Brain microvascular endothelial cell (primary cell): ENCODE results near the gene ZFP37.
"Not testable (repeated sequence)": the region's sequence is repeated elsewhere in the genome, so short reads cannot be mapped to it uniquely, and the experiment has no call there.

Experiments
- DNase-seq: peaks from one replicate; pipeline ENCODE4 v3.0.0-alpha.2; 2020
- H3K27ac ChIP-seq: fragments of 250-450 bp; sonication (Bioruptor Pico); 2 replicates; pipeline ENCODE4 v1.5.1; 2020; ENCODE audit warnings: mild to moderate bottlenecking, moderate library complexity
- H3K27me3 ChIP-seq: fragments of 250-450 bp; sonication (Bioruptor Pico); replicated peaks from 2 replicates; pipeline ENCODE4 v1.5.1; 2020; ENCODE audit warnings: mild to moderate bottlenecking
- H3K36me3 ChIP-seq: fragments of 250-450 bp; sonication (Bioruptor Pico); replicated peaks from 2 replicates; pipeline ENCODE4 v1.5.1; 2020; ENCODE audit warnings: mild to moderate bottlenecking
- H3K4me3 ChIP-seq: 2 replicates; pipeline ENCODE4 v1.5.1; 2011; ENCODE audit warnings: low read depth, mild to moderate bottlenecking, control low read depth, low read length, moderate library complexity
- CTCF ChIP-seq: IDR thresholded peaks from 2 replicates; pipeline ENCODE4 v1.5.1; 2011; ENCODE audit warnings: low read depth, mild to moderate bottlenecking, moderate library complexity, low read length, control low read depth, inconsistent platforms; ENCODE audit errors: missing control alignments
- in situ Hi-C: cut with HindIII; loops from 2 replicates; pipeline ENCODE4 v1.10.0; 2017; ENCODE audit warnings: low sequenced_read_pairs, low pct_ligation_motif_present

ZFP37 gene

GRCh38 chr9:113056191-113057106, at the start of gene ZFP37:
Gene ZFP37 (minus strand): TSS chr9:113056724. CDS start chr9:113056688, 36 bp downstream.
- Histone ChIP-seq H3K27me3 (no peaks in the 10 kb centered on the region), H3K4me3 (peak within 1 kb of the TSS; percentile 95), H3K36me3 (no peaks in the 10 kb centered on the region), H3K27ac (peak within 1 kb of the TSS; percentile 30)
- in situ Hi-C loops, result no loop called here
- DNase-seq, result peak; percentile 89
- peak; percentile 0 for TF ChIP-seq CTCF

GRCh38 chr9:113105345-113105744, 48.8 kb upstream of the ZFP37 start:
- H3K27me3 ChIP-seq, H3K27ac ChIP-seq, DNase-seq, H3K4me3 ChIP-seq, H3K36me3 ChIP-seq, in situ Hi-C loops: not testable (repeated sequence)

GRCh38 chr9:113095561-113095960, 39.0 kb upstream of the ZFP37 start:
- no peak for TF ChIP-seq CTCF
- in situ Hi-C loops, result no loop called here
- H3K27me3 ChIP-seq, result no peaks in the 10 kb centered on the region

GRCh38 chr9:113089924-113090323, 33.4 kb upstream of the ZFP37 start:
- not testable (repeated sequence) for DNase-seq

More at GRCh38 chr9:113095561-113095960, 39.0 kb upstream of the ZFP37 start:
- Histone ChIP-seq H3K36me3 (no peaks in the 10 kb centered on the region), H3K27ac (no peak overlapping the region), H3K4me3 (no peak overlapping the region)
- DNase-seq, result no peak

GRCh38 chr9:113089143-113089505, 32.6 kb upstream of the ZFP37 start:
- DNase-seq, H3K36me3 ChIP-seq, H3K4me3 ChIP-seq, H3K27ac ChIP-seq, in situ Hi-C loops, H3K27me3 ChIP-seq: not testable (repeated sequence)

More at GRCh38 chr9:113089924-113090323, 33.4 kb upstream of the ZFP37 start:
- H3K27ac ChIP-seq, H3K27me3 ChIP-seq, H3K36me3 ChIP-seq, H3K4me3 ChIP-seq, in situ Hi-C loops: not testable (repeated sequence)

- in situ Hi-C loops, DNase-seq, H3K4me3 ChIP-seq, H3K27me3 ChIP-seq, H3K36me3 ChIP-seq, H3K27ac ChIP-seq: not testable (repeated sequence)
Observed at GRCh38 chr9:113088456-113089142, 32.1 kb upstream of the ZFP37 start.

- H3K27ac ChIP-seq, in situ Hi-C loops, H3K27me3 ChIP-seq, DNase-seq, H3K4me3 ChIP-seq, H3K36me3 ChIP-seq: not testable (repeated sequence)
Observed at GRCh38 chr9:113062932-113063310, 6.4 kb upstream of the ZFP37 start.

- H3K27me3 ChIP-seq, H3K36me3 ChIP-seq, in situ Hi-C loops, DNase-seq, H3K4me3 ChIP-seq, H3K27ac ChIP-seq: not testable (repeated sequence)
Observed at GRCh38 chr9:113062256-113062931, 5.9 kb upstream of the ZFP37 start.

- DNase-seq, H3K4me3 ChIP-seq, in situ Hi-C loops, H3K27me3 ChIP-seq, H3K36me3 ChIP-seq, H3K27ac ChIP-seq: not testable (repeated sequence)
Observed at GRCh38 chr9:113061072-113061850, 4.7 kb upstream of the ZFP37 start.

GRCh38 chr9:113059581-113060284, 3.2 kb upstream of the ZFP37 start:
- in situ Hi-C loops, result not testable (repeated sequence)

More at GRCh38 chr9:113059581-113060284, 3.2 kb upstream of the ZFP37 start:
- peak overlapping the region; percentile 28 for H3K4me3 ChIP-seq
- H3K27me3 ChIP-seq, H3K36me3 ChIP-seq, DNase-seq, H3K27ac ChIP-seq: not testable (repeated sequence)
